ENCODE measurements around the gene MED19. TPM values are rescaled to one million over a fixed set of nuclear protein-coding genes. Genes with fewer than 3 reads are reported as not detected.
A peak's percentile ranks its signal among the peaks of the same experiment; 100 is the strongest.

Gene MED19
- total RNA-seq, 1 donor from 2014 or later = 21.6 TPM

DNA sequence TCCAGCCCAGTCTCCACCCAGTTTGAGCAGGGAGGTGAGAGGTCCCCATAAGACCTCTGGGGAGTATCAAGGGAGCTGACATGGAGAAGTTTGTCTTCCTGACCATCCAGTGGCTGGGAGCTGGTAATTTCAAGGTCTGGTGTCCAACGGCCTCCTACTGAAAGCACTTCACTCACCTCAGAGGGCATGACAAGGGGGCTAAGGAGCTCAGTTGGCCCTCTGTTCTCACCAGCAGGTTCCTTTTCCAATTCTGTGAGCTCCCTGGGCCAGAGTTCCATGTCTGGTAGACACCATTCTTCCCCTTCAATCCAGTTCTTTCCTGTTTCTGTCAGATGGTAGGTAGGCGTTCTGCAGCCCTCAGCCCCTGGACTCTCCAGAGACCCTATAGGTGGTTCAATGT is 32.3 kb upstream of the MED19 start:
- peaks cover 30% of the 10 kb centered on the region for H3K79me2 ChIP-seq (ENCODE audit: insufficient read depth, low read length)
- H3K27ac Mint-ChIP-seq (ENCODE audit: unreplicated experiment) = no peak overlapping the region
- peaks cover 8% of the 10 kb centered on the region for H3K4me1 ChIP-seq (ENCODE audit: insufficient read depth, low read length)
- no peak overlapping the region for H3K9ac ChIP-seq (ENCODE audit: low read length)
- H3K9me3 ChIP-seq (ENCODE audit: insufficient read depth, low read depth, low read length) = no peaks in the 10 kb centered on the region
- H3K4me3 Mint-ChIP-seq (ENCODE audit: unreplicated experiment) = no peak overlapping the region
- H3K9me3 Mint-ChIP-seq (ENCODE audit: unreplicated experiment) = no peaks in the 10 kb centered on the region
- H3K27ac ChIP-seq (ENCODE audit: low read depth, low read length) = no peak overlapping the region
- peaks cover 22% of the 10 kb centered on the region for H3K36me3 Mint-ChIP-seq (ENCODE audit: low read depth, unreplicated experiment)
- no peak overlapping the region for H3K4me3 ChIP-seq (ENCODE audit: insufficient read depth, low read depth, low read length)
- no peak overlapping the region for H3K4me2 ChIP-seq (ENCODE audit: low read length)
- no peak for FAIRE-seq
- peaks cover 14% of the 10 kb centered on the region for H3K36me3 ChIP-seq (ENCODE audit: insufficient read depth, low read length)
- no peak for TF ChIP-seq EZH2 (IDR thresholded peaks at IDR 0.05; ENCODE audit: insufficient read depth, low read length)
- TF ChIP-seq, protein P1, sequence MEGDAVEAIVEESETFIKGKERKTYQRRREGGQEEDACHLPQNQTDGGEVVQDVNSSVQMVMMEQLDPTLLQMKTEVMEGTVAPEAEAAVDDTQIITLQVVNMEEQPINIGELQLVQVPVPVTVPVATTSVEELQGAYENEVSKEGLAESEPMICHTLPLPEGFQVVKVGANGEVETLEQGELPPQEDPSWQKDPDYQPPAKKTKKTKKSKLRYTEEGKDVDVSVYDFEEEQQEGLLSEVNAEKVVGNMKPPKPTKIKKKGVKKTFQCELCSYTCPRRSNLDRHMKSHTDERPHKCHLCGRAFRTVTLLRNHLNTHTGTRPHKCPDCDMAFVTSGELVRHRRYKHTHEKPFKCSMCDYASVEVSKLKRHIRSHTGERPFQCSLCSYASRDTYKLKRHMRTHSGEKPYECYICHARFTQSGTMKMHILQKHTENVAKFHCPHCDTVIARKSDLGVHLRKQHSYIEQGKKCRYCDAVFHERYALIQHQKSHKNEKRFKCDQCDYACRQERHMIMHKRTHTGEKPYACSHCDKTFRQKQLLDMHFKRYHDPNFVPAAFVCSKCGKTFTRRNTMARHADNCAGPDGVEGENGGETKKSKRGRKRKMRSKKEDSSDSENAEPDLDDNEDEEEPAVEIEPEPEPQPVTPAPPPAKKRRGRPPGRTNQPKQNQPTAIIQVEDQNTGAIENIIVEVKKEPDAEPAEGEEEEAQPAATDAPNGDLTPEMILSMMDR (IDR thresholded peaks at IDR 0.05; ENCODE audit: insufficient read depth, low read depth, low read length) = no peak
- no peaks in the 10 kb centered on the region for H3K27me3 Mint-ChIP-seq (ENCODE audit: low read depth, unreplicated experiment)
- peaks cover 21% of the 10 kb centered on the region for H4K20me1 ChIP-seq (ENCODE audit: insufficient read depth, low read length)
- no peaks in the 10 kb centered on the region for H3K27me3 ChIP-seq (ENCODE audit: insufficient read depth, low read length)
- no peak overlapping the region for H2AFZ ChIP-seq (ENCODE audit: low read depth, low read length)
- DNase-seq (ENCODE audit: low read depth) = no peak
- peaks cover 10% of the 10 kb centered on the region for H3K4me1 Mint-ChIP-seq (ENCODE audit: low read depth, unreplicated experiment)

DNA sequence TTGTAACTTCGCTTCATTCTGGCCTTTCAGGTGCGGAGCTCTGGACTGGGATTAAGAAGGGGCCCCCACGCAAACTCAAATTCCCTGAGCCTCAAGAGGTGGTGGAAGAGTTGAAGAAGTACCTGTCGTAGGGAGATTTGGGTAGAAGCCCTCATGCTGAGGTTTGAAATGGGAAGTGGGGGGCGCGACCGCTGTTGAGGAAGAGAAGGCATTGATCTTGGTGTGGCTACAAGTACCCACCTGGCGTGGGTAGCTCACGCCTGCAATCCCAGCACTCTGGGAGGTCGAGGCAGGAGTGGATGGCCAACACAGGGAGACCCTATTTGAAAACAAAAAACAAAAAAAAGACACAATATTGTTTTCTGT is 30.1 kb upstream of the MED19 start:
- peaks cover 8% of the 10 kb centered on the region for H3K4me1 ChIP-seq (ENCODE audit: insufficient read depth, low read length)
- Mint-ChIP-seq H3K9me3 (ENCODE audit: unreplicated experiment) (no peaks in the 10 kb centered on the region), H3K4me1 (ENCODE audit: low read depth, unreplicated experiment) (peaks cover 10% of the 10 kb centered on the region), H3K27ac (ENCODE audit: unreplicated experiment) (peak overlapping the region; percentile 92), H3K36me3 (ENCODE audit: low read depth, unreplicated experiment) (peaks cover 21% of the 10 kb centered on the region), H3K27me3 (ENCODE audit: low read depth, unreplicated experiment) (no peaks in the 10 kb centered on the region), H3K4me3 (ENCODE audit: unreplicated experiment) (peak overlapping the region; percentile 99)
- TF ChIP-seq EZH2 (IDR thresholded peaks at IDR 0.05; ENCODE audit: insufficient read depth, low read length) = no peak
- TF ChIP-seq, protein P1 (IDR thresholded peaks at IDR 0.05; ENCODE audit: insufficient read depth, low read depth, low read length) = no peak
- H3K36me3 ChIP-seq (ENCODE audit: insufficient read depth, low read length) = peaks cover 35% of the 10 kb centered on the region
- peak overlapping the region; percentile 90 for H3K4me3 ChIP-seq (ENCODE audit: insufficient read depth, low read depth, low read length)
- H3K9ac ChIP-seq (ENCODE audit: low read length) = peak overlapping the region; percentile 94
- peak overlapping the region; percentile 98 for H3K4me2 ChIP-seq (ENCODE audit: low read length)
- DNase-seq (ENCODE audit: low read depth) = no peak
- H3K27ac ChIP-seq (ENCODE audit: low read depth, low read length) = peak overlapping the region; percentile 69
- peak overlapping the region; percentile 69 for H2AFZ ChIP-seq (ENCODE audit: low read depth, low read length)
- H3K27me3 ChIP-seq (ENCODE audit: insufficient read depth, low read length) = no peaks in the 10 kb centered on the region
- FAIRE-seq = no peak
- H3K79me2 ChIP-seq (ENCODE audit: insufficient read depth, low read length) = peaks cover 39% of the 10 kb centered on the region
- peaks cover 21% of the 10 kb centered on the region for H4K20me1 ChIP-seq (ENCODE audit: insufficient read depth, low read length)
- H3K9me3 ChIP-seq (ENCODE audit: insufficient read depth, low read depth, low read length) = no peaks in the 10 kb centered on the region
